GM13977 (cell line): ENCODE results near the gene HECW1.
A peak's percentile ranks its signal among the peaks of the same experiment; 100 is the strongest.

Experiments used
- DNase-seq: peaks from one replicate; pipeline ENCODE4 v3.0.0; 2012; ENCODE audit warnings: low spot score
- in situ Hi-C: fragments of 300-500 bp; cut with MboI; formaldehyde crosslinking; loops from one replicate; pipeline ENCODE4 v1.12.0; 2022; ENCODE audit warnings: low sequenced_read_pairs, low pct_unique_long_range_greater_than_20kb, mixed read lengths, inconsistent platforms; ENCODE audit not compliant: unreplicated experiment
- TF ChIP-seq, protein P1 (sequence below): IDR thresholded peaks from 2 replicates; pipeline ENCODE4 v1.5.1; 2012; ENCODE audit warnings: mild to moderate bottlenecking, control low read depth; ENCODE audit not compliant: insufficient read depth; ENCODE audit errors: extremely low read depth, missing control alignments

The HECW1 gene

DNA sequence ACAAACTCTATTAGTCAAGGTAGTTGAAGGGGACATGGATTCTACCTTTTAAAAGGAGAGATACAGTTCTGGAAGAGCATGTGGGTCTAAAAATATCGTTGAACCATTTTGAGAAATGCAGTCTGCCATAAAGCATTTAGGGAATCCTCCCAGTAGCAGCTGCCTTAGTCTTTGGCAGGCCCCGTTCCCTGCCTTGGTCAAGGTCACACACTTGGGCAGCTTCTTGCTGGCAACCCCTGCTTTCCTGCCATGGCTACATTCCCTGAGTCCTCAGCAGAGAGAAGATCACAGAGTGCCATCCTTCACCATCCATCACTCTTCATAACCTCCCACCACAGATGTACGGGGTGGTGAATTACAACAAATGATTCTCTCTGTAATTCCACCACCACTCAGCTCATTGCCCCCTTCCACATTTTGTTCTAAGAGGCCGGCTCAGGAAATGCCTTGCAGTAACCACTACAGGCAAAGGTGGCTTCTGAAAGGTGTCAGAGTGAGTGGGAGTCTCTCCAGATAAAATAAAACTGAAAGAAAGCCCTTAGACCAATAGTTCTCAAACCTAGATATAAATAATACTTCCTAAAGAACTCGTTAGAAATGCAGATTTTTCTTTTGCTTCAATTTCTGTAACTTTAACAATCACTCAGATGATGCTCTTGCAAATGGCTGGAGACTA is 349.0 kb downstream of the HECW1 start:
- TF ChIP-seq, protein P1, sequence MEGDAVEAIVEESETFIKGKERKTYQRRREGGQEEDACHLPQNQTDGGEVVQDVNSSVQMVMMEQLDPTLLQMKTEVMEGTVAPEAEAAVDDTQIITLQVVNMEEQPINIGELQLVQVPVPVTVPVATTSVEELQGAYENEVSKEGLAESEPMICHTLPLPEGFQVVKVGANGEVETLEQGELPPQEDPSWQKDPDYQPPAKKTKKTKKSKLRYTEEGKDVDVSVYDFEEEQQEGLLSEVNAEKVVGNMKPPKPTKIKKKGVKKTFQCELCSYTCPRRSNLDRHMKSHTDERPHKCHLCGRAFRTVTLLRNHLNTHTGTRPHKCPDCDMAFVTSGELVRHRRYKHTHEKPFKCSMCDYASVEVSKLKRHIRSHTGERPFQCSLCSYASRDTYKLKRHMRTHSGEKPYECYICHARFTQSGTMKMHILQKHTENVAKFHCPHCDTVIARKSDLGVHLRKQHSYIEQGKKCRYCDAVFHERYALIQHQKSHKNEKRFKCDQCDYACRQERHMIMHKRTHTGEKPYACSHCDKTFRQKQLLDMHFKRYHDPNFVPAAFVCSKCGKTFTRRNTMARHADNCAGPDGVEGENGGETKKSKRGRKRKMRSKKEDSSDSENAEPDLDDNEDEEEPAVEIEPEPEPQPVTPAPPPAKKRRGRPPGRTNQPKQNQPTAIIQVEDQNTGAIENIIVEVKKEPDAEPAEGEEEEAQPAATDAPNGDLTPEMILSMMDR, result no peak
- DNase-seq, result peak; percentile 38
- in situ Hi-C loops, result loop anchor here (25.0 kb wide), 1 partner anchor 376 kb away; no protein-coding TSS in a partner anchor

DNA sequence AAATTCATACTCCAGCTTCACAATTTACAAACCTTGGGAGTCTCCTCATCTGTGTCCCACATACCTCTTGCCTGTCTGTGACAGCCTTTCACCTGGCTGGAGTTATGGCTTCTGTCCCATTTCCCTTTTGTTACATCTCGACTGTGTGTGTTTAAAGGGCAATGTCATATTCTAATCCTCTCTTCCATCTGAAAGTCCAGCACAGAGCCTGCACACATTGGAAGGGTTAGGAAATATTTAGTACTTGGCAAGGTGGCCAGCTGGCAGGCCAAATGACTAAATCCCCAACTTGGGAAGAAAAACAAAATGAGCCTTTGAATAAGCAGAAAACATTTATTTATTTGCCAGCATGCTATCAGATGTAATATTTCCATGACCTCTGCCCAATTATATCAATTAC is 350.4 kb downstream of the HECW1 start:
- DNase-seq, result no peak
- TF ChIP-seq, protein P1, result no peak
- in situ Hi-C loops, result loop anchor here (25.0 kb wide), 1 partner anchor 374 kb away; no protein-coding TSS in a partner anchor

- DNase-seq, result no peak
- in situ Hi-C loops, result loop anchor here (25.0 kb wide), 1 partner anchor 374 kb away; no protein-coding TSS in a partner anchor
- TF ChIP-seq, protein P1, result no peak
Measured at GRCh38 chr7:43463401-43463980, 351.0 kb downstream of the HECW1 start.

DNA sequence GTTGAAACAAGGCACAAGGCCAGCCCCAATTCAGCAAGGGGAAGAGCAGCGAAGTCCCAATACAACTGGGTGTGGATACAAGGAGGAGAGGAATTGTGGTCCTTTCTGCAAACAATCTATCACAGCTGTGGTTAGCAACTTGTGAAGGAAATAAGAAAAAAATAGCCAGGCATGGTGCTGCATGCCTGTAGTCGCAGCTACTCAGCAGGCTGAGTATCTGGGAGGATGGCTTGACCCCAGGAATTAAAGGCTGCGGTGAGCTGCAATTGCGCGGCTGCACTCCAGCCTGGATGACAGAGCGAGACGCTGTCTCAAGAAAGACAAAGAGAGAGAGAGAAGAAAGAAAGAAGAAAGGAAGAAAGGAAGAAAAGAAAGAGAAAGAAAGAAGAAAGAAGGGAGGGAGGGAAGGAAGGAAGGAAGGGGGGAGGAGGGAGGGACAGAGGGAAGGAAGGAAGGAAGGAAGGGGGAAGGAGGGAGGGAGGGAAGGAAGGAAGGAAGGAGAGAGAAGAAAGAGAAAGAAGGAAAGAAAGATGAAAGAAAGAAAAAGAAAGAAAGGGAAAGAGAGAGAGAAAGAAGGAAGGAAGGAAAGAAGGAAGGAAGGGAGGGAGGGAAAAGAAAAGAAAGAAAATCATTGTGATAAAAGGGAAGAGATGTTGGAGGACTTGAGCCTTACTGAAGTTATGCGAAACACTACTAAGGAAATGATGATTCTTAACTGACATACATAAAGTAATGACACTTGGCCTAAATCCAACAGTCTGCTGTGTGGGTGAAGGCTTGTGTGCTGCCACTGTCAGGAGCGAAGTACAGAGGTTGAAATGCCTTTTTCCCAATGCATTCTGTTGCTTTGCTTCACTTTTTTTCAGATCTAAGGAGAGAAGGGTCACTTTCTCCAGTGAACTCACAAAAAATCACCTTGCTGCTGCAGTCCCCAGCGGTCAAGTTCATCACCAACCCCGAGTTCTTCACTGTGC is 353.4 kb downstream of the HECW1 start:
- in situ Hi-C loops, result loop anchor here (25.0 kb wide), 1 partner anchor 371 kb away; no protein-coding TSS in a partner anchor
- DNase-seq, result no peak
- TF ChIP-seq, protein P1, result no peak

- DNase-seq, result no peak
- TF ChIP-seq, protein P1, result no peak
- in situ Hi-C loops, result loop anchor here (25.0 kb wide), 1 partner anchor 370 kb away; no protein-coding TSS in a partner anchor
Measured at GRCh38 chr7:43467406-43467805, 355.0 kb downstream of the HECW1 start.

DNA sequence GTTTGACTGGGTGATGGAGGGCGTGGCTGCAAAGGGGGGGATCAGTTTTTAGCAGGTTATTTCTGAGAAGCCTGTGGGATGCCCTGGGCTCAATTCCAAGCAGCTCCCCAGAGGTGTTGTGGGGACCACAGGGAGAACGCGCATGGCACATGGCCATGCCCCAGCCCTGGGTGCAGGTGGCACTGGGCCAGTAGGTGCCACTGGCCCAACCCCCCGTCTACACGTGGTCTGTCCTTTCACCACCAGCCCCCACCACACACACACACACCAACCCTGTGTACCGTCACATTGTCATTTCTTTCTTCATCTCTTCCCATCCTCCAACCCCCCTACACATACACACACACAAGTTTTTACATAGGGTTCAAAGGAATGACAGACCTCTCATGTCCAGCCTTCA is 355.4 kb downstream of the HECW1 start:
- in situ Hi-C loops, result loop anchor here (25.0 kb wide), 1 partner anchor 369 kb away; no protein-coding TSS in a partner anchor
- DNase-seq, result no peak
- TF ChIP-seq, protein P1, result no peak
